Esophagus (tissue), 2 donors: ENCODE measurements around the gene UNKL. TPM values are rescaled to one million over a fixed set of nuclear protein-coding genes. Genes with fewer than 3 reads are reported as not detected.

ENCODE experiments used
- H3K27ac ChIP-seq, 2 donors: one replicate each; pipeline ENCODE4 v1.5.1; 2013; ENCODE audit warnings: low read depth in 2 of 2, mild to moderate bottlenecking in 2 of 2, inconsistent platforms in 1 of 2, low read length in 1 of 2, moderate library complexity in 1 of 2
- H3K27me3 ChIP-seq, 2 donors: one replicate each; pipeline ENCODE4 v1.6.1; 2013; ENCODE audit warnings: low read length in 2 of 2, control low read depth in 1 of 2, mild to moderate bottlenecking in 1 of 2; ENCODE audit not compliant: insufficient read depth in 2 of 2, control insufficient read depth in 1 of 2
- H3K36me3 ChIP-seq, 2 donors: one replicate each; pipeline ENCODE4 v1.6.1; 2013; ENCODE audit warnings: low read length in 1 of 2; ENCODE audit not compliant: control insufficient read depth in 2 of 2, insufficient read depth in 2 of 2
- H3K4me1 ChIP-seq, 2 donors: one replicate each; pipeline ENCODE4 v1.6.1; 2013; ENCODE audit warnings: low read length in 1 of 2; ENCODE audit not compliant: control insufficient read depth in 2 of 2, insufficient read depth in 2 of 2
- H3K4me3 ChIP-seq, 2 donors: one replicate each; pipeline ENCODE4 v1.5.1; 2013; ENCODE audit warnings: low read length in 2 of 2, mild to moderate bottlenecking in 2 of 2, low read depth in 1 of 2, moderate library complexity in 1 of 2
- H3K9me3 ChIP-seq, 2 donors: one replicate each; pipeline ENCODE4 v1.6.1; 2013; ENCODE audit warnings: mild to moderate bottlenecking in 2 of 2, low read depth in 1 of 2, low read length in 1 of 2, moderate library complexity in 1 of 2; ENCODE audit not compliant: control insufficient read depth in 2 of 2, insufficient read depth in 1 of 2
- WGBS, 2 donors: extraction: QIAGEN DNeasy Blood & Tissue Kit; methylation state at CpG; one replicate each; pipeline ENCODE4 v1.1.7; 2013; 5-methylcytosine and 5-hydroxymethylcytosine counted together
- polyA plus RNA-seq, 2 donors: library from polyadenylated mRNA; stranded (reverse); fragments of 200-250 nt; gene quantifications; one replicate each; pipeline ENCODE4 v1.2.3, GENCODE V29; 2013
- donor health status: healthy with polysubstance abuse.
- donor health status: Bipolar disorder and iron deficiency.

Gene UNKL
- polyA plus RNA-seq, 2 donors, result 5.4 to 8.1 TPM

- WGBS, 2 donors, result 78 to 79% methylated on average over 38 to 42 of the region's 42 CpGs
- Histone ChIP-seq H3K27ac (no peak overlapping the region), H3K4me3 (no peak overlapping the region)
Measured at GRCh38 chr16:1426734-1427471, 12.4 kb upstream of the UNKL start.

GRCh38 chr16:1425616-1426370 is 11.3 kb upstream of the UNKL start:
- H3K4me3 ChIP-seq, result no peak overlapping the region
- no peaks in the 10 kb centered on the region for H3K9me3 ChIP-seq
- H3K27ac ChIP-seq, result no peak overlapping the region
- WGBS, 2 donors, result 80 to 85% methylated on average over 16 of the region's 16 CpGs
- H3K27me3 ChIP-seq, result no peaks in the 10 kb centered on the region
- H3K36me3 ChIP-seq, result no peaks in the 10 kb centered on the region
- H3K4me1 ChIP-seq, result no peaks in the 10 kb centered on the region

More at GRCh38 chr16:1426734-1427471, 12.4 kb upstream of the UNKL start:
- H3K36me3 ChIP-seq, result no peaks in the 10 kb centered on the region
- no peaks in the 10 kb centered on the region for H3K9me3 ChIP-seq
- no peaks in the 10 kb centered on the region for H3K4me1 ChIP-seq
- H3K27me3 ChIP-seq, result no peaks in the 10 kb centered on the region

- WGBS, 2 donors, result 91 to 92% methylated on average over 12 of the region's 12 CpGs
- no peaks in the 10 kb centered on the region for H3K27me3 ChIP-seq
- H3K9me3 ChIP-seq, result no peaks in the 10 kb centered on the region
- H3K36me3 ChIP-seq, result no peaks in the 10 kb centered on the region
- H3K4me3 ChIP-seq, result no peak overlapping the region
- H3K4me1 ChIP-seq, result peaks cover 3 to 4% of the 10 kb centered on the region in 2 donors
- H3K27ac ChIP-seq, result no peak overlapping the region
Measured at GRCh38 chr16:1424028-1424427, 9.5 kb upstream of the UNKL start.

- Histone ChIP-seq H3K27me3 (no peaks in the 10 kb centered on the region), H3K36me3 (no peaks in the 10 kb centered on the region), H3K9me3 (no peaks in the 10 kb centered on the region), H3K4me3 (no peak overlapping the region), H3K4me1 (peaks cover 3 to 4% of the 10 kb centered on the region in 2 donors), H3K27ac (peak overlapping the region; percentile 52 to 72)
- 75% methylated on average over 10 of the region's 10 CpGs for whole genome bisulfite sequencing, 2 donors
Measured at GRCh38 chr16:1422076-1422475, 7.6 kb upstream of the UNKL start.

GRCh38 chr16:1420111-1420539 is 5.6 kb upstream of the UNKL start:
- H3K9me3 ChIP-seq, result no peaks in the 10 kb centered on the region
- WGBS, 2 donors, result 1% methylated on average over 22 of the region's 22 CpGs
- H3K4me3 ChIP-seq, result peak overlapping the region; percentile 87 to 98
- H3K27me3 ChIP-seq, result no peaks in the 10 kb centered on the region
- H3K36me3 ChIP-seq, result no peaks in the 10 kb centered on the region
- peak overlapping the region; percentile 78 to 88 for H3K27ac ChIP-seq
- H3K4me1 ChIP-seq, result peaks cover 3 to 4% of the 10 kb centered on the region in 2 donors

- H3K4me3 ChIP-seq, result no peak overlapping the region
- WGBS, 2 donors, result 49 to 67% methylated on average over 3 of the region's 3 CpGs
- no peaks in the 10 kb centered on the region for H3K9me3 ChIP-seq
- H3K4me1 ChIP-seq, result peaks cover 6 to 10% of the 10 kb centered on the region in 2 donors
- H3K27me3 ChIP-seq, result no peaks in the 10 kb centered on the region
- no peaks in the 10 kb centered on the region for H3K36me3 ChIP-seq
- H3K27ac ChIP-seq, result peak overlapping the region; percentile 61 to 71
Measured at GRCh38 chr16:1416521-1416941, 2.0 kb upstream of the UNKL start.

GRCh38 chr16:1413684-1414531 is 596 bp downstream of the UNKL start:
- Histone ChIP-seq H3K4me3 (peak overlapping the region; percentile 70 to 98), H3K36me3 (no peaks in the 10 kb centered on the region), H3K27ac (peak overlapping the region; percentile 82 to 87), H3K4me1 (peaks cover 2 to 5% of the 10 kb centered on the region in 2 donors), H3K27me3 (no peaks in the 10 kb centered on the region), H3K9me3 (no peaks in the 10 kb centered on the region)
- WGBS, 2 donors, result 2 to 3% methylated on average over 72 to 85 of the region's 85 CpGs

- Histone ChIP-seq H3K27ac (no peak overlapping the region), H3K4me1 (peaks cover 2 to 5% of the 10 kb centered on the region in 2 donors), H3K36me3 (no peaks in the 10 kb centered on the region), H3K27me3 (no peaks in the 10 kb centered on the region), H3K9me3 (no peaks in the 10 kb centered on the region), H3K4me3 (no peak overlapping the region)
- WGBS, 2 donors, result 88 to 94% methylated on average over 2 of the region's 2 CpGs
Measured at GRCh38 chr16:1412847-1413246, 1.7 kb downstream of the UNKL start.

- Histone ChIP-seq H3K36me3 (peaks cover 0 to 10% of the 10 kb centered on the region in 2 donors), H3K4me3 (peak overlapping the region; percentile 29 to 50), H3K9me3 (no peaks in the 10 kb centered on the region), H3K27me3 (no peaks in the 10 kb centered on the region), H3K4me1 (peaks cover 0 to 2% of the 10 kb centered on the region in 2 donors), H3K27ac (peak overlapping the region in 1 of 2 donors; percentile 43)
- 3 to 4% methylated on average over 38 to 42 of the region's 42 CpGs for WGBS, 2 donors
Measured at GRCh38 chr16:1408171-1408837, 6.2 kb downstream of the UNKL start.
